ENCODE measurements around the gene DYNLL1. TPM values are rescaled to one million over a fixed set of nuclear protein-coding genes. Genes with fewer than 3 reads are reported as not detected.

Gene DYNLL1
- total RNA-seq, 1 donor from 2014 or later = 386 TPM

DNA sequence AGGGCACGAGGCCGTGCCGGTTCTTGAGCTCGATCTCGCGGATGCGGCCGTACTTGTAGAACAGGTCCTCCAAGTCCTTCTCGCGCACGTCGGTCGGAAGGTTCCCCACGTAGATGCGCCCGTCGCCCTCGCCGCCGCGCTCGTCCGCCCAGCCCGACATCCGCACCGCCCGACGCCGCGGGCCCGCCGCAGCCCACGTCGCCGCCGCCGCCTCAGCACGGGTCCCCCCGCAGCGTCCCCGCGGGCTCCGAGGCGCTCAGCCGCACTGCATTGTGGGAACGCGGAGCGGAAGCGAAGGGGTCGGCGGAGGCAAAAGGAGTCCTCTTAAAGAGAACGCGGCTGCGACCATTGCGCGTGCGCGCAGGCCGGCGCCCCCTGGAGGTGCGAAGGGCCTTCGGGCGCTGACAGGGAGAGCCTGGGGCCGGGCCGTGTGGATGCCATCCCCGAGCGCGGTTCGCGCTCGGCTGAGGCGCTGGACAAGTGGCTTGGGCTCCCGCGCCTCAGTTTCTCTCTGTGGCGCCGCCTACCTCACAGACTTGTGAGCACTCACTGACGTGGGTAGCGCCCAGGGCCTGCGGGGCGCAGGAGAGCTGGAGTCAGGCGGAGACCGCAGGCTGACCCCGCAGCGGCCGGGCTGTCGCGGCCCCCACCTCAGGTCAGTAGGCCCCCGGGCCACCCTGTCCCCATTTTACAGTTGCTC lies 26.3 kb upstream of the DYNLL1 start, which contains the start of gene SRSF9:
Gene SRSF9 (minus strand): TSS at position 299 of the 700 bp plus-strand sequence. CDS start 139 bp downstream, at position 160.
- H3K9me3 Mint-ChIP-seq (ENCODE audit: low read depth) = no peaks in the 10 kb centered on the region
- TF ChIP-seq, protein P1, sequence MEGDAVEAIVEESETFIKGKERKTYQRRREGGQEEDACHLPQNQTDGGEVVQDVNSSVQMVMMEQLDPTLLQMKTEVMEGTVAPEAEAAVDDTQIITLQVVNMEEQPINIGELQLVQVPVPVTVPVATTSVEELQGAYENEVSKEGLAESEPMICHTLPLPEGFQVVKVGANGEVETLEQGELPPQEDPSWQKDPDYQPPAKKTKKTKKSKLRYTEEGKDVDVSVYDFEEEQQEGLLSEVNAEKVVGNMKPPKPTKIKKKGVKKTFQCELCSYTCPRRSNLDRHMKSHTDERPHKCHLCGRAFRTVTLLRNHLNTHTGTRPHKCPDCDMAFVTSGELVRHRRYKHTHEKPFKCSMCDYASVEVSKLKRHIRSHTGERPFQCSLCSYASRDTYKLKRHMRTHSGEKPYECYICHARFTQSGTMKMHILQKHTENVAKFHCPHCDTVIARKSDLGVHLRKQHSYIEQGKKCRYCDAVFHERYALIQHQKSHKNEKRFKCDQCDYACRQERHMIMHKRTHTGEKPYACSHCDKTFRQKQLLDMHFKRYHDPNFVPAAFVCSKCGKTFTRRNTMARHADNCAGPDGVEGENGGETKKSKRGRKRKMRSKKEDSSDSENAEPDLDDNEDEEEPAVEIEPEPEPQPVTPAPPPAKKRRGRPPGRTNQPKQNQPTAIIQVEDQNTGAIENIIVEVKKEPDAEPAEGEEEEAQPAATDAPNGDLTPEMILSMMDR (IDR thresholded peaks at IDR 0.05; ENCODE audit: unreplicated experiment) = peak; percentile 97
- peak within 1 kb of the TSS; percentile 87 for H3K4me3 Mint-ChIP-seq (ENCODE audit: low read depth)
- no peaks in the 10 kb centered on the region for H3K27me3 Mint-ChIP-seq
- H3K4me1 Mint-ChIP-seq (ENCODE audit: low read depth) = peaks cover 19% of the 10 kb centered on the region
- DNase-seq (ENCODE audit: low spot score, unreplicated experiment) = peak; percentile 96
- peaks cover 13% of the 10 kb centered on the region for H3K36me3 Mint-ChIP-seq (ENCODE audit: insufficient read depth)
- peak within 1 kb of the TSS; percentile 95 for H3K27ac Mint-ChIP-seq

DNA sequence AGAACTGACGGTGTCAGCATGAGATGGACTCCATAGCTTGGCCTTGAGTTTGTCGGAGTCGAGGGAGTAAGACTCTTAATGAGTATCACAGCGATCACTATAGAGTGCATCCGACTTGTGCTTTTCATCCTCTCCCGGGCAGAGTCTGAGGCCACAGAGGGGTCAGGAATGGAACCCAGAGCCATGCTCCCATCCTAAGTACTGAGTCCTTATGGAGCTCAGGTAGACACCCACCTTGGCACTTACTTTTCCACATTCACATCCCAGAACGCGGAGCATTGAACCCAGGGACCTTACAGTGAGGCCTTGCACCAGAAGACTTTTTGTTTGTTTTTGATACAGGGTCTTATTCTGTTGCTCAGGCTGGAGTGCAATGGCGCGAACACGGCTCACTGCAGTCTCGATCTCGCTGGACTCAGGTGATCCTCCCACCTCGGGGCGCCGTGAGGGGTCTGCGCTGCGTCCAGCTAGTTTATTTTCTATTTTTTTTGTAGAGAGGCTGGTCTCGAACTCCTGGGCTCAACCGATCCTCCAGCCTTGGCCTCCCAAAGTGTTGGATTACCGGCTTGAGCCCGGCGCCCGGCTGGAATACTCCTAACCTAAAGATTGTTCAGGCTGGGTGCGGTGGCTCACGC lies 25.6 kb upstream of the DYNLL1 start:
- peaks cover 19% of the 10 kb centered on the region for H3K4me1 Mint-ChIP-seq (ENCODE audit: low read depth)
- no peaks in the 10 kb centered on the region for H3K9me3 Mint-ChIP-seq (ENCODE audit: low read depth)
- no peak for DNase-seq (ENCODE audit: low spot score, unreplicated experiment)
- no peaks in the 10 kb centered on the region for H3K27me3 Mint-ChIP-seq
- TF ChIP-seq, protein P1 (IDR thresholded peaks at IDR 0.05; ENCODE audit: unreplicated experiment) = no peak
- peaks cover 11% of the 10 kb centered on the region for H3K36me3 Mint-ChIP-seq (ENCODE audit: insufficient read depth)
- no peak overlapping the region for H3K27ac Mint-ChIP-seq
- H3K4me3 Mint-ChIP-seq (ENCODE audit: low read depth) = peak overlapping the region; percentile 87

DNA sequence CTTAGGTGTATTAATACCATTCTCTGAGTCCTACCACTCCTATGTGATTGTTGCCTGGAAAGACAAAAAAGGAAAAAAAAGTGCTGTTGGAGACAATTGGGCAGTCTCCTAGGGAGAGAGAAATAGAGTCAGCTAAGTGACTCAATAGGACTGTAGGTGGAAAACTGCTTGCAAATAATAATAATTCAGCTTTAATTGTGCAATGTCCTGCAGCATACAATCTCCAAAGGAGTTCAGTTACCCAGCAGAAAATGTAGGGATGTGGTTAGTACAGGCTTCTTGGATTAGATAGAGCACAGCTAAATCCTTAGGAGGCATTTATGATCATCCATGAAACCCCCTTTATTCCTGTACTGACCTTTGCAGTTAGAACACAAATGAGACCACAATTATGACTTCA lies 23.4 kb upstream of the DYNLL1 start:
- Mint-ChIP-seq H3K27me3 (no peaks in the 10 kb centered on the region), H3K4me1 (ENCODE audit: low read depth) (peaks cover 8% of the 10 kb centered on the region), H3K36me3 (ENCODE audit: insufficient read depth) (peaks cover 4% of the 10 kb centered on the region), H3K9me3 (ENCODE audit: low read depth) (no peaks in the 10 kb centered on the region), H3K27ac (no peak overlapping the region), H3K4me3 (ENCODE audit: low read depth) (no peak overlapping the region)
- TF ChIP-seq, protein P1 (IDR thresholded peaks at IDR 0.05; ENCODE audit: unreplicated experiment) = no peak
- DNase-seq (ENCODE audit: low spot score, unreplicated experiment) = no peak

DNA sequence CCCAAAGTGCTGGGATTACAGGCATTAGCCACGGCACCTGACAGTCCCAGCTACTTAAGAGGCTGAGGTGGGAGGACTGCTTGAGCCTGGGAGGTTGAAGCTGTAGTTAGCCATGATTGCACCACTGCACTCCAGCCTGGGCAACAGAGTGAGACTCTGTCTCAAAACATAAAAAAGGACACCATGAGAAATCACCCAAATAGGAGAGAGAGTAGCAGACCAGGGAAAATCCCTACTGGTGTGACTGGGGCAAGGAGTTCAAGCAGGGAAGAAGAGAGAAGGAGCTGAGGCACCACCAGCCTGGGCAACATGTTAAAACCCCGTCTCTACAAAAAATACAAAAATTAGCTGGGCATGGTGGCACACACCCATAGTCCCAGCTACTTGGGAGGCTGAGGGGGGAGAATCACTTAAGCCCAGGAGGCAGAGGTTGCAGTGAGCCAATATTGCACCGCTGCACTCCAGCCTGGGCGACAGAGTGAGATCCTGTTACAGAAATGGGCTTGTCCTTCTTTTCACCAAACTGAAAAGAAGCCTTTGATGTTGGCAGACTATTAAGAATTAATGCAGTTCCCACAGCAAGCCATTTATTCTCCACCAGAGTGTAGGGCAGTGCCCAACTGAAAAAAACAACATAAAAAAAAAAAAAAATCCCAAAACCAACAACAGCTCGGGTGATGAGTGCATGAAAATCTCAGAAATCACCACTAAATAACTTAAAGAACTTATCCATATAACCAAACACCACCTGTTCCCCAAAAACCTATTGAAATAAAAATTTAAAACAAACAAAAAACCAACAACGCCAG lies 21.9 kb upstream of the DYNLL1 start:
- H3K36me3 Mint-ChIP-seq (ENCODE audit: insufficient read depth) = peaks cover 3% of the 10 kb centered on the region
- H3K4me3 Mint-ChIP-seq (ENCODE audit: low read depth) = no peak overlapping the region
- H3K4me1 Mint-ChIP-seq (ENCODE audit: low read depth) = peaks cover 2% of the 10 kb centered on the region
- no peaks in the 10 kb centered on the region for H3K27me3 Mint-ChIP-seq
- TF ChIP-seq, protein P1 (IDR thresholded peaks at IDR 0.05; ENCODE audit: unreplicated experiment) = no peak
- no peak for DNase-seq (ENCODE audit: low spot score, unreplicated experiment)
- H3K27ac Mint-ChIP-seq = no peak overlapping the region
- H3K9me3 Mint-ChIP-seq (ENCODE audit: low read depth) = no peaks in the 10 kb centered on the region

GRCh38 chr12:120474616-120474960 lies 21.3 kb upstream of the DYNLL1 start:
- peaks cover 3% of the 10 kb centered on the region for H3K36me3 Mint-ChIP-seq (ENCODE audit: insufficient read depth)
- H3K9me3 Mint-ChIP-seq (ENCODE audit: low read depth) = no peaks in the 10 kb centered on the region
- TF ChIP-seq, protein P1 (IDR thresholded peaks at IDR 0.05; ENCODE audit: unreplicated experiment) = no peak
- H3K4me3 Mint-ChIP-seq (ENCODE audit: low read depth) = no peak overlapping the region
- H3K4me1 Mint-ChIP-seq (ENCODE audit: low read depth) = peaks cover 2% of the 10 kb centered on the region
- no peak for DNase-seq (ENCODE audit: low spot score, unreplicated experiment)
- H3K27me3 Mint-ChIP-seq = no peaks in the 10 kb centered on the region
- H3K27ac Mint-ChIP-seq = no peak overlapping the region

All from progenitor cell of endocrine pancreas (in vitro differentiated cells).